ENCODE data around the gene DGCR6L.
"Not testable (repeated sequence)": the region's sequence is repeated elsewhere in the genome, so short reads cannot be mapped to it uniquely, and the experiment has no call there.

The DGCR6L gene

GRCh38 chr22:20319745-20320658, at the start of gene DGCR6L:
Gene DGCR6L (minus strand): TSS chr22:20320060. CDS start chr22:20319988, 72 bp downstream.
- DNase-seq (ENCODE audit: low read depth): peak; percentile 72
- TF ChIP-seq CTCF (IDR thresholded peaks at IDR 0.05; ENCODE audit: low read depth, low read length, missing control alignments): no peak
- H3K4me3 ChIP-seq (ENCODE audit: low read depth, low read length): peak within 1 kb of the TSS; percentile 85
- in situ Hi-C loops (cut with HindIII; ENCODE audit: low sequenced_read_pairs): no loop called here

- in situ Hi-C loops (cut with HindIII; ENCODE audit: low sequenced_read_pairs); H3K4me3 ChIP-seq (ENCODE audit: low read depth, low read length); DNase-seq (ENCODE audit: low read depth): not testable (repeated sequence)
Measured at GRCh38 chr22:20368875-20369274, 49.0 kb upstream of the DGCR6L start.

- DNase-seq (ENCODE audit: low read depth); H3K4me3 ChIP-seq (ENCODE audit: low read depth, low read length); in situ Hi-C loops (cut with HindIII; ENCODE audit: low sequenced_read_pairs): not testable (repeated sequence)
Measured at GRCh38 chr22:20366841-20367240, 47.0 kb upstream of the DGCR6L start.

GRCh38 chr22:20364335-20365260, 44.7 kb upstream of the DGCR6L start:
- in situ Hi-C loops (cut with HindIII; ENCODE audit: low sequenced_read_pairs); H3K4me3 ChIP-seq (ENCODE audit: low read depth, low read length); DNase-seq (ENCODE audit: low read depth): not testable (repeated sequence)

- DNase-seq (ENCODE audit: low read depth); in situ Hi-C loops (cut with HindIII; ENCODE audit: low sequenced_read_pairs); H3K4me3 ChIP-seq (ENCODE audit: low read depth, low read length): not testable (repeated sequence)
Measured at GRCh38 chr22:20362403-20362802, 42.5 kb upstream of the DGCR6L start.

- H3K4me3 ChIP-seq (ENCODE audit: low read depth, low read length); in situ Hi-C loops (cut with HindIII; ENCODE audit: low sequenced_read_pairs); DNase-seq (ENCODE audit: low read depth): not testable (repeated sequence)
Measured at GRCh38 chr22:20361752-20362229, 41.9 kb upstream of the DGCR6L start.

GRCh38 chr22:20360866-20361751, 41.2 kb upstream of the DGCR6L start:
- H3K4me3 ChIP-seq (ENCODE audit: low read depth, low read length); in situ Hi-C loops (cut with HindIII; ENCODE audit: low sequenced_read_pairs); DNase-seq (ENCODE audit: low read depth): not testable (repeated sequence)

- DNase-seq (ENCODE audit: low read depth); in situ Hi-C loops (cut with HindIII; ENCODE audit: low sequenced_read_pairs); H3K4me3 ChIP-seq (ENCODE audit: low read depth, low read length): not testable (repeated sequence)
Measured at GRCh38 chr22:20360261-20360660, 40.4 kb upstream of the DGCR6L start.

GRCh38 chr22:20358503-20359239, 38.8 kb upstream of the DGCR6L start:
- H3K4me3 ChIP-seq (ENCODE audit: low read depth, low read length); DNase-seq (ENCODE audit: low read depth); in situ Hi-C loops (cut with HindIII; ENCODE audit: low sequenced_read_pairs): not testable (repeated sequence)

- H3K4me3 ChIP-seq (ENCODE audit: low read depth, low read length); in situ Hi-C loops (cut with HindIII; ENCODE audit: low sequenced_read_pairs); DNase-seq (ENCODE audit: low read depth): not testable (repeated sequence)
Measured at GRCh38 chr22:20357967-20358366, 38.1 kb upstream of the DGCR6L start.

- H3K4me3 ChIP-seq (ENCODE audit: low read depth, low read length); DNase-seq (ENCODE audit: low read depth); in situ Hi-C loops (cut with HindIII; ENCODE audit: low sequenced_read_pairs): not testable (repeated sequence)
Measured at GRCh38 chr22:20356906-20357305, 37.0 kb upstream of the DGCR6L start.

GRCh38 chr22:20355939-20356636, 36.2 kb upstream of the DGCR6L start:
- in situ Hi-C loops (cut with HindIII; ENCODE audit: low sequenced_read_pairs); DNase-seq (ENCODE audit: low read depth); H3K4me3 ChIP-seq (ENCODE audit: low read depth, low read length): not testable (repeated sequence)
